Tibial artery (tissue), 4 donors: ENCODE results near the gene STMN1.
A peak's percentile ranks its signal among the peaks of the same experiment; 100 is the strongest.

Experiments
- DNase-seq, 2 donors: peaks; one replicate each; pipeline ENCODE4 v3.0.0-alpha.2; 2019
- H3K27ac ChIP-seq, 2 donors: fragments of 200-600 bp; sonication (generic) in 1 of 2; 1 replicate in 1 of 2; 2 replicates in 1 of 2; pipeline ENCODE4 v1.5.1; 2018 to 2019; ENCODE audit warnings: mild to moderate bottlenecking in 1 of 2
- H3K27me3 ChIP-seq, 2 donors: fragments of 200-600 bp; sonication (generic) in 1 of 2; one replicate each; pipeline versions ENCODE4 v1.5.1 to v1.6.0; 2016 to 2019
- H3K36me3 ChIP-seq, 3 donors: fragments of 200-600 bp; sonication (generic) in 2 of 3; one replicate each; pipeline ENCODE4 v1.5.1; 2016 to 2019; ENCODE audit warnings: mild to moderate bottlenecking in 2 of 3
- H3K4me1 ChIP-seq, 4 donors: fragments of 200-600 bp; sonication (generic) in 2 of 4; 1 replicate in 3 of 4; 2 replicates in 1 of 4; pipeline ENCODE4 v1.5.1; 2016 to 2019
- H3K4me3 ChIP-seq, 2 donors: fragments of 200-600 bp; sonication (generic) in 1 of 2; 1 replicate in 1 of 2; 2 replicates in 1 of 2; pipeline ENCODE4 v1.5.1; 2018 to 2019; ENCODE audit warnings: mild to moderate bottlenecking in 2 of 2
- H3K9me3 ChIP-seq, 3 donors: fragments of 200-600 bp; sonication (generic) in 1 of 3; one replicate each; pipeline ENCODE4 v1.5.1; 2016 to 2019
- CTCF ChIP-seq, 2 experiments: fragments of 200-600 bp in 1 of 2; fragments of 450-650 bp in 1 of 2; IDR thresholded peaks; one replicate each; pipeline ENCODE4 v1.5.1; 2017 to 2019; ENCODE audit warnings: antibody characterized with exemption in 2 of 2, mild to moderate bottlenecking in 1 of 2, moderate library complexity in 1 of 2
- intact Hi-C: fragments of 100-400 bp; cut with DNase I; formaldehyde crosslinking; loops from one replicate; pipeline ENCODE4 v1.15.0; 2023; ENCODE audit warnings: low total_unique reads

STMN1 gene

GRCh38 chr1:25871086-25871703 is 35.0 kb downstream of the STMN1 start:
- Histone ChIP-seq H3K4me1 (peaks cover 0 to 27% (median 18%) of the 10 kb centered on the region in 4 donors), H3K9me3 (no peaks in the 10 kb centered on the region), H3K36me3 (peaks cover 3 to 17% (median 6%) of the 10 kb centered on the region in 3 donors), H3K27me3 (no peaks in the 10 kb centered on the region), H3K27ac (no peak overlapping the region), H3K4me3 (no peak overlapping the region)
- no peak for TF ChIP-seq CTCF (IDR thresholded peaks at IDR 0.05)
- no peak for DNase-seq
- intact Hi-C loops, result no loop called here

- DNase-seq, result no peak
- intact Hi-C loops, result no loop called here
- Histone ChIP-seq H3K36me3 (peaks cover 3 to 17% (median 6%) of the 10 kb centered on the region in 3 donors), H3K27ac (no peak overlapping the region), H3K27me3 (no peaks in the 10 kb centered on the region), H3K4me1 (peaks cover 0 to 21% (median 13%) of the 10 kb centered on the region in 4 donors), H3K9me3 (no peaks in the 10 kb centered on the region), H3K4me3 (no peak overlapping the region)
- TF ChIP-seq CTCF (IDR thresholded peaks at IDR 0.05), result no peak
Observed at GRCh38 chr1:25870614-25871013, 35.6 kb downstream of the STMN1 start.

- H3K36me3 ChIP-seq, result peaks cover 3 to 17% (median 6%) of the 10 kb centered on the region in 3 donors
- H3K4me1 ChIP-seq, result peaks cover 0 to 20% (median 12%) of the 10 kb centered on the region in 4 donors
- intact Hi-C loops, result loop anchor here (5.0 kb wide), 1 partner anchor 48 kb away; no protein-coding TSS in a partner anchor
- H3K27me3 ChIP-seq, result no peaks in the 10 kb centered on the region
- peak in 1 of 2 donors; percentile 23 for DNase-seq
- H3K27ac ChIP-seq, result no peak overlapping the region
- H3K9me3 ChIP-seq, result no peaks in the 10 kb centered on the region
- H3K4me3 ChIP-seq, result no peak overlapping the region
- TF ChIP-seq CTCF (IDR thresholded peaks at IDR 0.05), result no peak
Observed at GRCh38 chr1:25869909-25870606, 36.2 kb downstream of the STMN1 start.

- peaks cover 6 to 33% (median 8%) of the 10 kb centered on the region in 3 donors for H3K36me3 ChIP-seq
- H3K27ac ChIP-seq, result no peak overlapping the region
- DNase-seq, result peak in 1 of 2 donors; percentile 42
- no peak for TF ChIP-seq CTCF (IDR thresholded peaks at IDR 0.05)
- no peaks in the 10 kb centered on the region for H3K9me3 ChIP-seq
- H3K4me1 ChIP-seq, result peaks cover 0 to 10% (median 0%) of the 10 kb centered on the region in 4 donors
- H3K4me3 ChIP-seq, result no peak overlapping the region
- H3K27me3 ChIP-seq, result no peaks in the 10 kb centered on the region
- intact Hi-C loops, result loop anchor here (5.0 kb wide), 1 partner anchor 45 kb away; no protein-coding TSS in a partner anchor
Observed at GRCh38 chr1:25867210-25867991, 38.8 kb downstream of the STMN1 start.

GRCh38 chr1:25866288-25866687 is 39.9 kb downstream of the STMN1 start:
- Histone ChIP-seq H3K27me3 (no peaks in the 10 kb centered on the region), H3K4me1 (no peaks in the 10 kb centered on the region), H3K4me3 (no peak overlapping the region), H3K36me3 (peaks cover 6 to 35% (median 8%) of the 10 kb centered on the region in 3 donors), H3K9me3 (no peaks in the 10 kb centered on the region), H3K27ac (no peak overlapping the region)
- TF ChIP-seq CTCF (IDR thresholded peaks at IDR 0.05), result no peak
- intact Hi-C loops, result loop anchor here (5.0 kb wide), 1 partner anchor 44 kb away; no protein-coding TSS in a partner anchor
- no peak for DNase-seq
